GM12872 (cell line): ENCODE measurements around the gene TEX261.

Experiments
- CTCF ChIP-seq: IDR thresholded peaks from 3 replicates; pipeline ENCODE4 v1.5.1; 2011; ENCODE audit warnings: low read depth, mild to moderate bottlenecking, low read length, moderate library complexity; ENCODE audit not compliant: insufficient read depth

The TEX261 gene

GRCh38 chr2:70985956-70986355 lies 8.7 kb downstream of the TEX261 start:
- no peak for TF ChIP-seq CTCF

- no peak for TF ChIP-seq CTCF
Observed at GRCh38 chr2:70985283-70985688, 9.4 kb downstream of the TEX261 start.

- TF ChIP-seq CTCF, result peak; percentile 92
Observed at GRCh38 chr2:70984576-70985282, 9.9 kb downstream of the TEX261 start.

GRCh38 chr2:70984228-70984575 lies 10.5 kb downstream of the TEX261 start:
- no peak for TF ChIP-seq CTCF

GRCh38 chr2:70983506-70984227 lies 11.0 kb downstream of the TEX261 start:
- TF ChIP-seq CTCF, result no peak

- TF ChIP-seq CTCF, result no peak
Observed at GRCh38 chr2:70982971-70983370, 11.7 kb downstream of the TEX261 start.

GRCh38 chr2:70981866-70982810 lies 12.5 kb downstream of the TEX261 start:
- TF ChIP-seq CTCF, result no peak
